Stimulated activated naive CD8-positive, alpha-beta T cell treated with anti-CD3 and anti-CD28 coated beads, Interleukin-15, amount 100 ng/mL, for 72 hours (primary cell): ENCODE measurements around the gene LMOD1.
"Not testable (repeated sequence)": the region's sequence is repeated elsewhere in the genome, so short reads cannot be mapped to it uniquely, and the experiment has no call there.

Experiments
- ATAC-seq: fragments of 150-1000 bp; cut with Tn5 transposase; 2 replicates; pipeline ENCODE4 v1.10.0; 2021; ENCODE audit warnings: mild to moderate bottlenecking, moderate library complexity
- DNase-seq, 2 donors: peaks; one replicate each; pipeline ENCODE4 v3.0.0; 2021 to 2022
- H3K27ac Mint-ChIP-seq, 2 donors: one replicate each; pipeline ENCODE4 v1.8.0; 2022; ENCODE audit warnings: mild to moderate bottlenecking in 2 of 2, mixed read lengths in 2 of 2, moderate library complexity in 2 of 2
- H3K27me3 Mint-ChIP-seq: one replicate; pipeline ENCODE4 v1.8.0; 2022; ENCODE audit warnings: mixed read lengths
- H3K4me1 Mint-ChIP-seq: one replicate; pipeline ENCODE4 v1.8.0; 2022; ENCODE audit warnings: mild to moderate bottlenecking, mixed read lengths
- H3K4me3 Mint-ChIP-seq, 2 donors: one replicate each; pipeline ENCODE4 v1.8.0; 2022; ENCODE audit warnings: mild to moderate bottlenecking in 2 of 2, mixed read lengths in 2 of 2, moderate library complexity in 1 of 2
- H3K9me3 Mint-ChIP-seq, 2 donors: one replicate each; pipeline ENCODE4 v1.8.0; 2022; ENCODE audit warnings: mixed read lengths in 2 of 2

Gene LMOD1

DNA sequence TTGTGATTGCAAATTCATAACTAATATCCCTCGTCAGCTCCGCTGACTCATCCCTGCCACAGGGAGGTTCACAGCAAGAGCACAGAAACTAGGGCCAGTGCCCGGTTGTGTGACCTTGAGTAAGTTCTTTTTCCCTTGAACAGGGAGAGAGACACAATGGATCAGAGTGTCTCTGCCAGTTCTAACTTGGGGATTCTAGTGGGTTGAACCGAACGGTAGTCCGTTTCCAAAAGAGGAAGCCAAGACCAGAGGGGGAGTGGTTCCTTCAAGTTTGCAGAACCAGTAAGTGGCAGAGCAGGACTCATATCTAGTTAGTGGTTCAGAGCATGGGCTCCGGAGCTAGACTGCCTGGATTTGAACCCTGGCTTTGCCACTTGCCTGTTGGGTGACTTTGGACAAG, 62.6 kb downstream of the LMOD1 start:
- DNase-seq (no peak), ATAC-seq (peak; percentile 41)
- Mint-ChIP-seq H3K4me3 (no peak overlapping the region), H3K27me3 (peaks cover 34% of the 10 kb centered on the region), H3K9me3 (no peaks in the 10 kb centered on the region), H3K27ac (no peak overlapping the region), H3K4me1 (peaks cover 17% of the 10 kb centered on the region)

DNA sequence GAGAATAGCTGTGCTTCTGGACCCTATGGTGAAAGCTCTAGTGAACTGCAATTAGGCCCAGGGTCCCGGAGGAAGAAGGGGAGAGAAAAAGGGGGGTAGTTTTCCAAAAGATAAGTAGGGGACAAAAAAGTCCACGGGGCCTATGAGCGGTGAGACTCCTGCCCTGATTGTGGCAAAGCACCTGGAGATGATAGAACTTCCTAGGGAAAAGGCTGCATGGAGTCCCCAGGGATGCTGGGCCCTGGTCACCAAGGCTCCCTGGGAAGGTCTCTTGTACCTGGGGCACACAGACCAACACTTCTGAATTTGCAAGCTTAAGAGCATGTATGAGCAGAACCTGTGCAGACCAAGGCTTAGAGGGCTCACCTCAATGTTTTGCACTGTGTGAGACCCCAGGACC, 63.1 kb downstream of the LMOD1 start:
- peaks cover 29% of the 10 kb centered on the region for H3K27me3 Mint-ChIP-seq
- H3K27ac Mint-ChIP-seq, result no peak overlapping the region
- H3K4me1 Mint-ChIP-seq, result peaks cover 13% of the 10 kb centered on the region
- H3K4me3 Mint-ChIP-seq, result no peak overlapping the region
- ATAC-seq, result peak; percentile 7
- H3K9me3 Mint-ChIP-seq, result no peaks in the 10 kb centered on the region
- DNase-seq, result no peak

DNA sequence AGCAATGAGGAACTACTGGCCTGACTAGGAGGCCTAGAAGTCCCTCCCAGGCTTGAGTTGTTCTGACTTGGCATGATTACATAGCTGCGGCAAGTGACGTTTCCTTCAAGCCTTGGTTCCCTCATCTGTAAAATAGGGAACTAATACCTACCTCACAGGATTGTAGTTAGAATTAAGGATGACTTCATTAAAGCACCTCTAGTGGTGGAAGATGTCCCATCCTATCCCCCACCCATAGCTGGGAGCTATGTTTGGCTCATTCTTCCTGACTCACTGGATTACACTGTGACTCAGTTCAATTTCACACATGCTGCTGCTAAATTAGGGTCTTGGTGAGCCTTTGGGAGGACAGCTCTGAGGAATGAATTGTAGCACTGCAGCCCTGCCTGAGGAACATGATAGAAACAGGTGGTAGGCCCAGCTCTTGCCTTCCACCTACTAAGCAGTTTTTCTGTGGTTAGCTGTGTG, 63.6 kb downstream of the LMOD1 start:
- Mint-ChIP-seq H3K27me3 (peaks cover 23% of the 10 kb centered on the region), H3K9me3 (no peaks in the 10 kb centered on the region), H3K4me3 (no peak overlapping the region), H3K4me1 (peaks cover 10% of the 10 kb centered on the region), H3K27ac (no peak overlapping the region)
- ATAC-seq (peak; percentile 21), DNase-seq (no peak)

DNA sequence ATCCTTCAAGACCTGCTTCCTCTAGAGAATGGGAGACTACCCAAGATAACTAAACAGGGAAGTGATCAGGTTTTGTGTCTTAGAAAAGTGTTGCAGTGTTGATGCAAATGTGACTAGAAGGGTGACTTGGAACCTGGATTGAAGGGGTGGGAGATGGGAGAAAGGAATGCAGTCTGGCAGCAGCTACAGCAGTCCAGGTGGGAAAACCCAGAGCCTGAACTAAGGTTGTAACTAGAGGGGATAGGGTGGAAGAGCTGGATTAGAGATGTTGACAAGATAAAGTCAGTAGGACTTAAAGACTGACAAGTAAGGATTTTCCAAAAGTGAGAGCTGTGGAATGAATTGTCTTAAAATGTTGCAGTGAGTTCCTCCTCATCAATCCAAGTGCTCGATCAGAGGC, 64.7 kb downstream of the LMOD1 start:
- Mint-ChIP-seq H3K4me1 (peaks cover 10% of the 10 kb centered on the region), H3K27me3 (peaks cover 12% of the 10 kb centered on the region), H3K27ac (no peak overlapping the region), H3K4me3 (no peak overlapping the region), H3K9me3 (no peaks in the 10 kb centered on the region)
- DNase-seq (no peak), ATAC-seq (no peak)

DNA sequence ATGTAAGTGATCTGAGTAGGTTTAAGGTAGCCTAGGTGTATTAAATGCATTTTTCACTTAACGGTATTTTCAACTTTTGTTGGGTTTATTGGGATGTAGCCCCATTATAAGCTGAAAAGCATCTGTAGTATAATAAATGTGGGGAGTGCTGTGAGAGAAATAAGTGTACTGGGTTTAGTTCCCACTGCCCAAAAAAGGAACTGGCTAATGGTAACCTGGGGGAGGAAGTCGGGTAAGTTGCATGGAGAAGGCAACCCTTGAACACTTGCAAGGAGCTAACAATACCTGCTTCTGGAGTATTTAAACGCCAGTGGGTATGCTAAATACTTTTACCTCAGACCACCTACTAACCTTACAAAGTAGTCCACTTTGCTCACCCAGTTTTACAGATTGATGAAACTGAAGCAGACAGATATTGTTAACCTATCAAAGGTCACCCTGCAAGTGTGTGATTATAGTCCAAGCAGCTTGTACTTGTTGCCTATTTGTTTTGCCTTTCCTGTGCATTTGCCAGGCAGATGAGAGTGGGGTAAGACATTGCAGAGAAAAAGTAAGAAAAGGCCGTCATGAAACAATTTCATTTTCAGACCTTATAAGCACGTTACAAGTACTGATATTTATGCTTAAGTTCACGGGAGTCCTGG, 65.3 kb downstream of the LMOD1 start:
- no peak overlapping the region for H3K27ac Mint-ChIP-seq
- ATAC-seq (no peak), DNase-seq (no peak)
- peaks cover 9% of the 10 kb centered on the region for H3K27me3 Mint-ChIP-seq
- H3K4me3 Mint-ChIP-seq, result no peak overlapping the region
- no peaks in the 10 kb centered on the region for H3K9me3 Mint-ChIP-seq
- peaks cover 10% of the 10 kb centered on the region for H3K4me1 Mint-ChIP-seq

DNA sequence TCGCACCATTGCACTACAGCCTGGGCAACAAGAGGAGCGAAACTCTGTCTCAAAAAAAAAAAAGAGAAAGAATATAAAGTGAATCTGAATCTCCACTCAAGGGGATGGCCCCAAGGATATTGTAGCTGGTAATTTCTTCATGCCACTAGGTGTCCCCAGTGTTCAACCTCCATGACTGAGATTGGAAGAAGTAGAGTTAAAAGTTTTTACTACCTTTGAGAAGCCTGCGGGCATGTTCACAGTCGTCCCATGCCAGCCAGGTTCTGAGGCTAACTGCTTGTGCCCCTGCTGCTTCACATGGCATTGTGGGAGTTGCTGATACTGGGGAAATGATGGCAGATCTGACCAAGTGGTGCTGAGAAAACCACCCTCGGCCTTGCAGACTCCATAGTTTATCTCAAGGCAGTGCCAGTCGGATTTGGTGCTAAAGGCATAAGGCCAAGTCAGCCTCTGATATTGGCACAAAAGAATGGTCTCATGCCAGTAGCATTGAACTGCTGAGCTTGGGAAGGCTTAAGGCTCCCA, 68.4 kb downstream of the LMOD1 start:
- peaks cover 1% of the 10 kb centered on the region for H3K4me1 Mint-ChIP-seq
- H3K9me3 Mint-ChIP-seq, result no peaks in the 10 kb centered on the region
- ATAC-seq (peak; percentile 70), DNase-seq (no peak)
- peak overlapping the region in 1 of 2 donors; percentile 42 for H3K27ac Mint-ChIP-seq
- H3K4me3 Mint-ChIP-seq, result no peak overlapping the region
- H3K27me3 Mint-ChIP-seq, result no peaks in the 10 kb centered on the region

DNA sequence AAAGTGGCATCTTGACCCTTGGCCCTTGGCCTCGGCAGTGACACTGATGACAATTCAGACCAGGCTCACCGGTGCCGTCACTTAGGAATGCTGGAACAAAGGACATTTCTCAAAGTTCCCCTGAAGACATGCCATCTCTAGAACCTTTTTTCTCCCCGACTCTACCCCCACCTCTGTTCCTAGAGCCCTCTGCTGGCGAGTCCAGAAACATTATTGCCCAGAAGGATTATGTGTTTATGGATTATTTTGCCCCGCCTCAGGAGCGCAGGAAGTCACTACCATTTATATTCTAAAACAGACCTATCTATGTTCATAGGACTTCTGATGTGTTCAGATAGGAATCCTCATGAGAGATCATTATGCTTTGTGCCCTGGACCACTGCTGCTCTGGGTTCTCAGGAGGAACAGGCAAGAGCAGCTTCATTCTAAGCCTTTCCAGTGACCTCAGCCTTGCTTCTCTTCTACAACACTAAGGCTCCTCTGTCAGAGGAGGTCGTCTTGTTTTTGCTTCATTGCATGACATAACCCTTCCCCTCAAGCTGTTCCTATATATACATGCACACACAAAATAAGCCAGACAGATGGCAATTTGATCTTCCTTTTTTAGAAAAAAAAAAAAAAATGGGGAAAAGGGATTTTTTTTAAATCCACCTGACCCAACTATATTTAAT, 70.1 kb downstream of the LMOD1 start:
- Mint-ChIP-seq H3K27ac (no peak overlapping the region), H3K9me3 (no peaks in the 10 kb centered on the region), H3K4me1 (no peaks in the 10 kb centered on the region)

DNA sequence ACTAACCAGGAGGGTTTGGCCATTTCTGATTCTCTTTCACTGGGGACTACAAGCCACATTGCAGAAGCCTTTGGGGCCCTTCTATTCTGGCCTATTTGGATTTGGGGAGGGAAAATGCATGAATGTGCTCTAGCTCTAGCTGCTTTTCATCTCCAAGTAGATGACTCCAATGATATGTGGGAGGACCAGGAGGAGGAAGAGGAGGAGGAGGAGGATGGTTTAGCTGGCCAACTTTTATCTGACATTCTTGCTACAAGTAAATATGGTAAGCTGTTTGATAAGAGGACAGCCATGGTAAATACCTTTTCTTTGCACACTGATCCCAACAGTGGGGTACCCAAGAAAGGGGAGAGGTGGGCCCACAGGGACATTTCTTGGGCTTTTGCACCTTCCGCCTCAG, 71.7 kb downstream of the LMOD1 start:
- H3K4me3 Mint-ChIP-seq, result no peak overlapping the region
- no peaks in the 10 kb centered on the region for H3K9me3 Mint-ChIP-seq
- H3K27ac Mint-ChIP-seq, result no peak overlapping the region
- no peak for ATAC-seq
- DNase-seq, result no peak
- H3K27me3 Mint-ChIP-seq, result no peaks in the 10 kb centered on the region
- H3K4me1 Mint-ChIP-seq, result no peaks in the 10 kb centered on the region

More for the DNA sequence above, 70.1 kb downstream of the LMOD1 start:
- no peaks in the 10 kb centered on the region for H3K27me3 Mint-ChIP-seq
- DNase-seq (no peak), ATAC-seq (no peak)
- no peak overlapping the region for H3K4me3 Mint-ChIP-seq

DNA sequence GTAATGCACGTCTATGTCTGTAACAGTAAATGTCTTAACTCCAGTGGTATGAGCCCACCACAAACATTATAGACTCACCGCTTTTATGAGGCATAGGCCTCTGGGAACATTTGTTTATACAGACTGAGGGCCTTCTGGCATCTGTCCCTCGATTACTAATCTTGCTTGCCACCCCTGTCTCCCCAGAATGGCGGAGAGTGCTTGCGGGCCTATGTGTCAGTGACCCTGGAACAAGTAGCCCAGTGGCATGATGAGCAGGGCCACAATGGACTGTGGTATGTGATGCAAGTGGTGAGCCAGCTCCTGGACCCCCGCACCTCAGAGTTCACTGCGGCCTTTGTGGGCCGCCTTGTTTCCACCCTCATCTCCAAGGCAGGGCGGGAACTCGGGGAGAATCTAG, 76.0 kb downstream of the LMOD1 start:
- Mint-ChIP-seq H3K4me3 (no peak overlapping the region), H3K27me3 (no peaks in the 10 kb centered on the region), H3K9me3 (no peaks in the 10 kb centered on the region), H3K27ac (no peak overlapping the region), H3K4me1 (no peaks in the 10 kb centered on the region)
- ATAC-seq (no peak), DNase-seq (no peak)

DNA sequence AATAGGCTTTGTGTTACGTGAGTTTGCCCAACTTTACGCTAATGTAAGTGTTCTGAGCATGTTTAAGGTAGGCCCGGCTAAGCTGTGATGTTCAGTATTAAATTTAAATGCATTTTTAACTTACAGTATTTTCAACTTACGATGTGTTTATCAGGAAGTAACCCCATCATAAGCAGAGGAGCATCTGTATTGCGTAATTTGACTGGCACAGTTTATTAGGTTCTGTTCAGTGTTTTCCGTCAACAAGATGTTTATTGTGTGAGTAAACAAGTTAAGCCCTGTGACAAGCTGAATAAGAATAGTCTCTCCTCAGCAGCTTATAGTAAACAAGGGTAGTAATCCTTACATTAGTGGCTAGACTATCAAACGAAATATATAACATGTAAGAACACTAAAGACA, 84.9 kb downstream of the LMOD1 start:
- ATAC-seq, result no peak
- Mint-ChIP-seq H3K9me3 (no peaks in the 10 kb centered on the region), H3K4me1 (no peaks in the 10 kb centered on the region), H3K4me3 (no peak overlapping the region), H3K27me3 (no peaks in the 10 kb centered on the region), H3K27ac (no peak overlapping the region)
- DNase-seq, result no peak

DNA sequence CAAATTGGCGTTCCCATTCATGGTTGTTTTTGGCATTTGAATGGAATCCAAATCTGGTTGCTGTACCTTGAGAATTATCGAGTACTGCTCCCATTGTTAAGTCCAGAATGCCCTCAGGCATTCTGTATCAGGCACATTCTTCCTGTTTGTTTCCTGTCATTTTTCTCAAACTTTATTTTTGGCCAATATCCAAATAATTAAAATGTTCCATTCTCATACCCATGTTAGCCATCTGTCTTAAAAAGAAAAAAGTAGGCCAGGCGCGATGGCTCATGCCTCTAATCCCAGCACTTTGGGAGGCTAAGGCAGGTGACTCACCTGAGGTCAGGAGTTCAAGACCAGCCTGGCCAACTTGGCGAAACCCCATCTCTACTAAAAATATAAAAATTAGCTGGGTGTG, 86.9 kb downstream of the LMOD1 start:
- ATAC-seq, result no peak
- DNase-seq, result no peak
- Mint-ChIP-seq H3K27me3 (no peaks in the 10 kb centered on the region), H3K27ac (peak overlapping the region in 1 of 2 donors; percentile 48), H3K4me3 (no peak overlapping the region), H3K4me1 (no peaks in the 10 kb centered on the region), H3K9me3 (no peaks in the 10 kb centered on the region)

DNA sequence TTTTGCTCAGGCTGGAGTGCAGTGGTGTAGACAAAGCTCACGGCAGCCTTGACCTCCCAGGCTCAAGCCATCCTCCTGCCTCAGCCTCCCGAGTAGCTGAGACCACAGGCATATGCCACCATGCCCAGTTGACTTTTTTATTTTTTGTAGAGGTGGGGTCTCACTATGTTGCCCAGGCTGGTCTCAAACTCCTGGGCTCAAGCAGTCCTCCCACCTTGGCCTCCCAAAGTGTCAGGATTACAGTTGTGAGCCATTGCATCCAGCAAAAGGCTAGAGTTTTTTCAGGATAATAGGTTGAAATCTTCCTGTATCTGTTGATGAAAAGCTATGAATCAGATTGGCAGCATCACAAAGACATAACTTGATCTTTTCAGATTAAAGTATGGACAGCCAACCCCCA, 89.6 kb downstream of the LMOD1 start:
- not testable (repeated sequence) for H3K27ac Mint-ChIP-seq, H3K9me3 Mint-ChIP-seq, H3K4me1 Mint-ChIP-seq, H3K4me3 Mint-ChIP-seq, DNase-seq, ATAC-seq, H3K27me3 Mint-ChIP-seq

DNA sequence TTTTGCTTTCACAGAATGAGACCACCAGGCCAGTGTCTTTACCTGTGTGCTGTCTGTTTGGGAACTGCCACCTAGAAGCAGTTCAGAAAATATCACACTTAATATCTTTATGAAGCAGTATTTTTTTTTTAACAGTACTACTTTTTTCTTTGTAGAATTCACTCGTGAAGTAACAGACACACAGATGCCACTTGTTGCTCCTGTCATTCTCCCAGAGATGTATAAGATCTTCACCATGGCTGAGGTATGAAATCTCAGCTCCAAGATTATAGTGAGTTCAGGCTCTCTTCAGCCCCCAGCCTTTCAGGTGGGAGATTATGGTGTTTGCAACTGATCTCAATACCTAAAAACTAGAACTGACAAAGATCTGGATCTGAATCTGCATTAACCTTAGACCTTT, 94.4 kb downstream of the LMOD1 start:
- Mint-ChIP-seq H3K4me1 (peaks cover 7% of the 10 kb centered on the region), H3K27ac (peak overlapping the region in 1 of 2 donors; percentile 33), H3K4me3 (no peak overlapping the region), H3K27me3 (no peaks in the 10 kb centered on the region), H3K9me3 (no peaks in the 10 kb centered on the region)
- no peak for ATAC-seq
- DNase-seq, result no peak

DNA sequence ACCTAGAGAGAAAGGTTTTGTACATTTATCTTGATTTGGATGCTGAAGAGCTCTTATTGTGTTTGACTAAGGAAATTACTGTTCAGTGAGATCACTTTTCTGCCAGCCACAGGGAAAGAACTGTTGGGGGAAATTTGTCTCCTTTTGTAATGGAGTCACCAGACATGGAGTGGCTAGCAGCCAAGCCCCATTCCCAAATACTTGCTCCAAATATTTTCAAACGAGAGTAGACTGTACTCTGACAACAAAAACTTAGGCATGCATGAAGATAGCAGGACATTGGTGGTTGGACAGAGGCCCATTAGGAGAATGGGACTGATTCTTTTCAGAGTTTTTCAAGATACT, 96.3 kb downstream of the LMOD1 start:
- Mint-ChIP-seq H3K27ac (no peak overlapping the region), H3K27me3 (no peaks in the 10 kb centered on the region), H3K4me3 (no peak overlapping the region), H3K9me3 (no peaks in the 10 kb centered on the region), H3K4me1 (peaks cover 12% of the 10 kb centered on the region)
- no peak for ATAC-seq
- no peak for DNase-seq

DNA sequence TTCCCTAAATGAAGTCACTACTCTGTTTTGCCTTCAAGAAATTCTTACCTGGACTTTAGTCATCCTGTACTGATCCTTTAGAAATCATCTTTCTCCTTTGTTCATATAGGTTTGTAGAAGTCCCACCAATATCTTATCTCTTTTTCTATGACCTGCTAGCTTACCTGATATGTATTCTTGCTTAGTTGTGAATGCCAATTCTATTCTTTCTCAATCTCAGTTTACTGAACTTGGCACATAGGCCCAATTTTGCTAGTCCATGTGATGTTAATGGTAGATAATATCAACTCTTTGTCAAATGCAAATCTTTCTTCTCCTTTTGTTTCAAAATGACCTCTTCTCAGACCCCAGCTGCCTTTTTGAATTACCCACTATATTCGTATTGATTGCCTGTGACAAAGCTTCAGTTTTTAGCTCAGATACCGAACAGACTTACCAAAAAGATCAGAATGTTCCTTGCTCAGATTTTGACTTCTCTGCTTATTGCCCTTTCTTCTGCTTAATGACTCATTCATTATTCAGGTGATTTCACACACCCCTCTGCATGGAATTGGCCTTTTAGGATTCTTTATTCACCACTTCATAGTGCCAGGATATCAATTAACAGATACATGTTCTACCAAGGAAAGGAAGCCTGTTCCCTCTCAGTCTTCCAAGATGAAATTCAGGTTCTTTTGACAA, 96.8 kb downstream of the LMOD1 start:
- no peaks in the 10 kb centered on the region for H3K9me3 Mint-ChIP-seq
- H3K27ac Mint-ChIP-seq, result no peak overlapping the region
- no peak for ATAC-seq
- H3K27me3 Mint-ChIP-seq, result no peaks in the 10 kb centered on the region
- peaks cover 12% of the 10 kb centered on the region for H3K4me1 Mint-ChIP-seq
- H3K4me3 Mint-ChIP-seq, result no peak overlapping the region
- no peak for DNase-seq

DNA sequence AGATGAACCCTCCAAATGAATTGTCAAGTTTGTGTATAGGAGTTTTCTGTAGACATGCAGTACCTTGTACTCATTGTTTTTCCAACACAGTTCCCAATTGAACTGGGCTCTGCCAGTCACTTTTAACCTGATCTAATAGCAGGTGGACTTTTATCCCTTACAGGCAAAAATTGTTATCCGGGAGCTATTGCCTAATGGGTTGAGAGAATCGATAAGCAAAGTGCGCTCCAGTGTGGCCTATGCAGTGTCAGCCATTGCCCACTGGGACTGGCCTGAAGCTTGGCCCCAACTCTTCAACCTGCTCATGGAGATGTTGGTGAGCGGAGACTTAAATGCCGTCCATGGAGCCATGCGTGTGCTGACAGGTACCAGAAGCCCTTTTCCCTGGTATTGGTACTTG, 98.1 kb downstream of the LMOD1 start:
- ATAC-seq, result no peak
- DNase-seq, result no peak
- Mint-ChIP-seq H3K4me3 (no peak overlapping the region), H3K9me3 (no peaks in the 10 kb centered on the region), H3K4me1 (peaks cover 12% of the 10 kb centered on the region), H3K27me3 (no peaks in the 10 kb centered on the region), H3K27ac (no peak overlapping the region)
